CD14-positive monocyte (primary cell): ENCODE results near the gene LRRC4C. TPM values are rescaled to one million over a fixed set of nuclear protein-coding genes. Genes with fewer than 3 reads are reported as not detected.

Experiments used
- DNase-seq, 3 donors: peaks; one replicate each; pipeline ENCODE4 v3.0.0-alpha.2; 2011 to 2022
- H2AFZ ChIP-seq: 2 replicates; pipeline ENCODE4 v1.6.0; 2012; ENCODE audit warnings: mild to moderate bottlenecking, low read depth, low read length, inconsistent platforms; ENCODE audit not compliant: insufficient read depth, poor library complexity, severe bottlenecking
- H3K27ac ChIP-seq, 2 donors: 1 replicate in 1 of 2; 2 replicates in 1 of 2; pipeline ENCODE4 v1.5.1; 2012 to 2013; ENCODE audit warnings: low read length in 2 of 2, control low read depth in 1 of 2, inconsistent platforms in 1 of 2, low read depth in 1 of 2, mild to moderate bottlenecking in 1 of 2
- H3K27me3 ChIP-seq, 2 donors: one replicate each; pipeline versions ENCODE4 v1.6.0 to v1.6.1; 2011 to 2013; ENCODE audit warnings: low read length in 2 of 2; ENCODE audit not compliant: control insufficient read depth in 2 of 2, insufficient read depth in 2 of 2
- H3K36me3 ChIP-seq, 2 donors: replicated peaks in 1 of 2; 1 replicate in 1 of 2; 2 replicates in 1 of 2; pipeline versions ENCODE4 v1.5.1 to v1.6.1; 2012 to 2013; ENCODE audit warnings: low read length in 2 of 2, control low read depth in 1 of 2, inconsistent platforms in 1 of 2, mild to moderate bottlenecking in 1 of 2; ENCODE audit not compliant: insufficient read depth in 2 of 2, control insufficient read depth in 1 of 2
- H3K4me1 ChIP-seq, 2 donors: 1 replicate in 1 of 2; 2 replicates in 1 of 2; pipeline versions ENCODE4 v1.5.1 to v1.6.1; 2012 to 2013; ENCODE audit warnings: low read length in 2 of 2, control low read depth in 1 of 2, inconsistent platforms in 1 of 2, mild to moderate bottlenecking in 1 of 2, moderate library complexity in 1 of 2; ENCODE audit not compliant: insufficient read depth in 2 of 2, control insufficient read depth in 1 of 2
- H3K4me2 ChIP-seq: replicated peaks from 2 replicates; pipeline ENCODE3; 2012; ENCODE audit warnings: low read length, moderate library complexity, mild to moderate bottlenecking; ENCODE audit not compliant: poor library complexity, severe bottlenecking; ENCODE audit errors: extremely low read depth
- H3K4me3 ChIP-seq, 3 experiments: fragments of 200-600 bp in 1 of 3; sonication (generic) in 1 of 3; replicated peaks in 1 of 3; 1 replicate in 2 of 3; 2 replicates in 1 of 3; pipeline ENCODE4 v1.5.1; 2011 to 2013; ENCODE audit warnings: low read length in 3 of 3, mild to moderate bottlenecking in 3 of 3, control low read depth in 2 of 3, low read depth in 2 of 3, inconsistent platforms in 1 of 3, moderate library complexity in 1 of 3
- H3K79me2 ChIP-seq: 2 replicates; pipeline ENCODE4 v1.6.0; 2012; ENCODE audit warnings: mild to moderate bottlenecking, control low read depth, inconsistent platforms, low read length, moderate library complexity; ENCODE audit not compliant: insufficient read depth
- H3K9ac ChIP-seq: 2 replicates; pipeline ENCODE4 v1.6.0; 2017; ENCODE audit warnings: low read length, mild to moderate bottlenecking; ENCODE audit not compliant: insufficient read depth, poor library complexity, severe bottlenecking
- H3K9me3 ChIP-seq, 2 donors: replicated peaks in 1 of 2; 1 replicate in 1 of 2; 2 replicates in 1 of 2; pipeline versions ENCODE4 v1.5.1 to v1.6.1; 2012 to 2013; ENCODE audit warnings: low read length in 2 of 2, control low read depth in 1 of 2; ENCODE audit not compliant: control insufficient read depth in 1 of 2, insufficient read depth in 1 of 2
- H4K20me1 ChIP-seq: 2 replicates; pipeline ENCODE4 v1.6.0; 2012; ENCODE audit warnings: mild to moderate bottlenecking, low read length, control low read depth, moderate library complexity; ENCODE audit not compliant: insufficient read depth
- H3K27ac Mint-ChIP-seq, 7 donors: one replicate each; pipeline ENCODE4 v1.8.0; 2020; ENCODE audit warnings: mild to moderate bottlenecking in 7 of 7, mixed read lengths in 7 of 7, moderate library complexity in 6 of 7, inconsistent platforms in 2 of 7
- H3K27me3 Mint-ChIP-seq, 3 donors: one replicate each; pipeline ENCODE4 v1.8.0; 2021 to 2022; ENCODE audit warnings: low read depth in 3 of 3, mild to moderate bottlenecking in 3 of 3, mixed read lengths in 3 of 3, moderate library complexity in 3 of 3, inconsistent platforms in 1 of 3
- H3K36me3 Mint-ChIP-seq, 2 donors: one replicate each; pipeline ENCODE4 v1.8.0; 2020; ENCODE audit warnings: mixed read lengths in 2 of 2, inconsistent platforms in 1 of 2, mild to moderate bottlenecking in 1 of 2
- H3K4me1 Mint-ChIP-seq: one replicate; pipeline ENCODE4 v1.8.0; 2020; ENCODE audit warnings: mild to moderate bottlenecking, mixed read lengths
- H3K4me3 Mint-ChIP-seq, 2 donors: one replicate each; pipeline ENCODE4 v1.8.0; 2020; ENCODE audit warnings: mild to moderate bottlenecking in 2 of 2, mixed read lengths in 2 of 2, moderate library complexity in 1 of 2
- H3K9me3 Mint-ChIP-seq, 7 donors: one replicate each; pipeline ENCODE4 v1.8.0; 2020 to 2022; ENCODE audit warnings: mixed read lengths in 7 of 7, mild to moderate bottlenecking in 6 of 7, moderate library complexity in 6 of 7, inconsistent platforms in 2 of 7
- WGBS: methylation state at CpG from one replicate; pipeline ENCODE4 v1.1.5; 2013; ENCODE audit warnings: missing lambda C conversion rate; ENCODE audit not compliant: insufficient coverage; 5-methylcytosine and 5-hydroxymethylcytosine counted together
- intact Hi-C, 2 donors: fragments of 100-400 bp; cut with micrococcal nuclease; formaldehyde crosslinking; loops; one replicate each; pipeline versions ENCODE4 v1.15.0 to v1.15.1; 2023
- polyA plus RNA-seq, 3 donors: library from polyadenylated mRNA; depleted of rRNA in 1 of 3; unstranded in 2 of 3; stranded (reverse) in 1 of 3; fragments of 300-500 nt in 2 of 3; fragments of >200 nt in 1 of 3; fragmentation: Illumina TruSeq in 2 of 3; gene quantifications; 1 replicate in 2 of 3; 2 replicates in 1 of 3; pipeline ENCODE4 v1.2.3, GENCODE V29; 2012 to 2021
- TF ChIP-seq, protein P1 (sequence below): fragments of 200-600 bp; IDR thresholded peaks from one replicate; pipeline ENCODE4 v1.8.0; 2022; ENCODE audit warnings: antibody characterized with exemption, mild to moderate bottlenecking

The LRRC4C gene
- polyA plus RNA-seq, 3 donors, result not detected

DNA sequence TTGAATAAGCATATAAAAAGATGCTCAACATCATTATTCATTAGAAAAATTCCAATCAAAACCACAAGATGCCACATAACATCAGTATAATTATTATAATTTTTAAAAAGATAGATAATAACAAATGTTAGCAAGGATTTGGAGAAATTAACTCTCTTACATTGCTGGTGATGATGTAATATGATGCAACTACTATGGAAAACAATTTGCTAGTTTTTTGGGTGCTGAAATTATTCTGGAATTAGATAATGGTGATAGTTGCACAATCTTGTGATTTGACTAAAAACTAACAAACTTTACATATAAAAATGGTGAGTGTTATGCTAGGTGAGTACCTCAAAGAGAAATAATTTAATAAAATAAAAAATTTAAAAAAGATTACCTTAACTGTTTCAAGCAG lies 412.2 kb downstream of the LRRC4C start:
- no peak overlapping the region for H3K27ac ChIP-seq
- no peaks in the 10 kb centered on the region for H3K79me2 ChIP-seq
- no peaks in the 10 kb centered on the region for H3K27me3 ChIP-seq
- H3K27me3 Mint-ChIP-seq, result no peaks in the 10 kb centered on the region
- no peak overlapping the region for H3K4me2 ChIP-seq
- TF ChIP-seq, protein P1, sequence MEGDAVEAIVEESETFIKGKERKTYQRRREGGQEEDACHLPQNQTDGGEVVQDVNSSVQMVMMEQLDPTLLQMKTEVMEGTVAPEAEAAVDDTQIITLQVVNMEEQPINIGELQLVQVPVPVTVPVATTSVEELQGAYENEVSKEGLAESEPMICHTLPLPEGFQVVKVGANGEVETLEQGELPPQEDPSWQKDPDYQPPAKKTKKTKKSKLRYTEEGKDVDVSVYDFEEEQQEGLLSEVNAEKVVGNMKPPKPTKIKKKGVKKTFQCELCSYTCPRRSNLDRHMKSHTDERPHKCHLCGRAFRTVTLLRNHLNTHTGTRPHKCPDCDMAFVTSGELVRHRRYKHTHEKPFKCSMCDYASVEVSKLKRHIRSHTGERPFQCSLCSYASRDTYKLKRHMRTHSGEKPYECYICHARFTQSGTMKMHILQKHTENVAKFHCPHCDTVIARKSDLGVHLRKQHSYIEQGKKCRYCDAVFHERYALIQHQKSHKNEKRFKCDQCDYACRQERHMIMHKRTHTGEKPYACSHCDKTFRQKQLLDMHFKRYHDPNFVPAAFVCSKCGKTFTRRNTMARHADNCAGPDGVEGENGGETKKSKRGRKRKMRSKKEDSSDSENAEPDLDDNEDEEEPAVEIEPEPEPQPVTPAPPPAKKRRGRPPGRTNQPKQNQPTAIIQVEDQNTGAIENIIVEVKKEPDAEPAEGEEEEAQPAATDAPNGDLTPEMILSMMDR, result no peak
- no peaks in the 10 kb centered on the region for H3K9me3 ChIP-seq
- intact Hi-C loops, result no loop called here
- H2AFZ ChIP-seq, result no peak overlapping the region
- H4K20me1 ChIP-seq, result no peaks in the 10 kb centered on the region
- H3K4me1 Mint-ChIP-seq, result no peaks in the 10 kb centered on the region
- no peak overlapping the region for H3K9ac ChIP-seq
- H3K36me3 Mint-ChIP-seq, result no peaks in the 10 kb centered on the region
- H3K4me3 ChIP-seq, result no peak overlapping the region
- no peak for DNase-seq
- no peaks in the 10 kb centered on the region for H3K36me3 ChIP-seq
- H3K4me1 ChIP-seq, result no peaks in the 10 kb centered on the region
- H3K27ac Mint-ChIP-seq, result no peak overlapping the region
- peaks cover 0 to 2% (median 0%) of the 10 kb centered on the region in 7 donors for H3K9me3 Mint-ChIP-seq
- H3K4me3 Mint-ChIP-seq, result no peak overlapping the region

DNA sequence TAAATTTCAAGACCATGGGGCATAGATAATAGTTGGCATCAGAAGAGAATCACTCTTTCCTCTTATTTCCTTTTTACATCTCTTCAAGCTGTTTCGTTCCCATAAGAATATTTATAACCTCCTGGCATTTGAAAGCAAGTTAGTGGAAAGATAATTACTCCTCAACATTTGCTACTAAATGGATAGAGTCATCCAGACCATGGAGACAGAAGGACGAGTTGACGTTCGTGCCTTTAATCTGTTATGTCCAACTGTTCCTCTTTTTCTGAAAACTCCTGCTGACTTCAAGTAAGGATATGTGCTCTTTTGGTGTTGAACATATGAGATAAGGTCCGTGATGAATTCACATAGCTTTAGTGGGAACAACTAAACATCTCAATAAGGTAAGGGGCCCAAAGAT lies 414.2 kb downstream of the LRRC4C start:
- Histone ChIP-seq H3K36me3 (no peaks in the 10 kb centered on the region), H3K4me2 (no peak overlapping the region), H3K4me3 (no peak overlapping the region), H4K20me1 (no peaks in the 10 kb centered on the region), H3K27ac (no peak overlapping the region), H3K9me3 (no peaks in the 10 kb centered on the region), H3K9ac (no peak overlapping the region), H3K27me3 (no peaks in the 10 kb centered on the region), H2AFZ (no peak overlapping the region), H3K79me2 (no peaks in the 10 kb centered on the region), H3K4me1 (no peaks in the 10 kb centered on the region)
- H3K9me3 Mint-ChIP-seq, result peaks cover 0 to 3% (median 0%) of the 10 kb centered on the region in 7 donors
- WGBS, result 93% methylated on average over 3 of the region's 5 CpGs
- H3K4me3 Mint-ChIP-seq, result no peak overlapping the region
- TF ChIP-seq, protein P1, result no peak
- H3K4me1 Mint-ChIP-seq, result no peaks in the 10 kb centered on the region
- H3K27ac Mint-ChIP-seq, result no peak overlapping the region
- DNase-seq, result no peak
- no peaks in the 10 kb centered on the region for H3K27me3 Mint-ChIP-seq
- H3K36me3 Mint-ChIP-seq, result no peaks in the 10 kb centered on the region
- intact Hi-C loops, result no loop called here
